Skeletal muscle cell (primary cell): ENCODE data around the gene MRPS21.
"Not testable (repeated sequence)": the region's sequence is repeated elsewhere in the genome, so short reads cannot be mapped to it uniquely, and the experiment has no call there.

Source experiments
- DNase-seq: peaks from one replicate; pipeline ENCODE4 v3.0.0-alpha.2; 2010; ENCODE audit warnings: low read depth
- H3K4me3 ChIP-seq: 2 replicates; pipeline ENCODE4 v1.5.1; 2011; ENCODE audit warnings: low read depth, mild to moderate bottlenecking, control low read depth, low read length, moderate library complexity

The MRPS21 gene

GRCh38 chr1:150280138-150280707, 13.4 kb upstream of the MRPS21 start:
- H3K4me3 ChIP-seq, result no peak overlapping the region
- no peak for DNase-seq

- peak; percentile 17 for DNase-seq
- H3K4me3 ChIP-seq, result peak overlapping the region; percentile 65
Observed at GRCh38 chr1:150281221-150281757, 12.4 kb upstream of the MRPS21 start.

GRCh38 chr1:150281758-150282557, 11.7 kb upstream of the MRPS21 start, which contains the start of gene CIART:
CIART (plus strand) TSS chr1:150282554; CDS start chr1:150283268, 714 bp downstream.
- peak within 1 kb of the TSS; percentile 65 for H3K4me3 ChIP-seq
- peak; percentile 97 for DNase-seq

GRCh38 chr1:150282558-150282958, 11.1 kb upstream of the MRPS21 start:
- DNase-seq, result no peak
- peak overlapping the region; percentile 65 for H3K4me3 ChIP-seq

- H3K4me3 ChIP-seq, result peak overlapping the region; percentile 65
- no peak for DNase-seq
Observed at GRCh38 chr1:150283260-150283659, 10.4 kb upstream of the MRPS21 start.

GRCh38 chr1:150288382-150288781, 5.3 kb upstream of the MRPS21 start:
- no peak for DNase-seq
- H3K4me3 ChIP-seq, result no peak overlapping the region

GRCh38 chr1:150288822-150289221, 4.8 kb upstream of the MRPS21 start:
- DNase-seq, result no peak
- no peak overlapping the region for H3K4me3 ChIP-seq

GRCh38 chr1:150295476-150295875, 1.8 kb downstream of the MRPS21 start:
- no peak overlapping the region for H3K4me3 ChIP-seq
- DNase-seq, result no peak

- no peak overlapping the region for H3K4me3 ChIP-seq
- DNase-seq, result no peak
Observed at GRCh38 chr1:150299716-150300115, 6.1 kb downstream of the MRPS21 start.

GRCh38 chr1:150302338-150302737, 8.7 kb downstream of the MRPS21 start:
- no peak overlapping the region for H3K4me3 ChIP-seq
- no peak for DNase-seq

- no peak for DNase-seq
Observed at GRCh38 chr1:150302902-150303301, 9.2 kb downstream of the MRPS21 start.

GRCh38 chr1:150308585-150308984, 14.9 kb downstream of the MRPS21 start:
- not testable (repeated sequence) for H3K4me3 ChIP-seq, DNase-seq

More at GRCh38 chr1:150302902-150303301, 9.2 kb downstream of the MRPS21 start:
- H3K4me3 ChIP-seq, result no peak overlapping the region

GRCh38 chr1:150309758-150310508, 16.3 kb downstream of the MRPS21 start:
- peak; percentile 16 for DNase-seq

GRCh38 chr1:150311762-150312161, 18.1 kb downstream of the MRPS21 start:
- no peak overlapping the region for H3K4me3 ChIP-seq
- no peak for DNase-seq

More at GRCh38 chr1:150309758-150310508, 16.3 kb downstream of the MRPS21 start:
- H3K4me3 ChIP-seq, result no peak overlapping the region

GRCh38 chr1:150314691-150315090, 21.0 kb downstream of the MRPS21 start:
- not testable (repeated sequence) for DNase-seq, H3K4me3 ChIP-seq

- peak overlapping the region; percentile 95 for H3K4me3 ChIP-seq
- DNase-seq, result no peak
Observed at GRCh38 chr1:150320667-150320978, 27.0 kb downstream of the MRPS21 start.

- no peak for DNase-seq
- H3K4me3 ChIP-seq, result peak overlapping the region; percentile 95
Observed at GRCh38 chr1:150321826-150322166, 28.1 kb downstream of the MRPS21 start.

GRCh38 chr1:150322310-150322709, 28.6 kb downstream of the MRPS21 start:
- peak overlapping the region; percentile 95 for H3K4me3 ChIP-seq
- DNase-seq, result no peak

GRCh38 chr1:150332651-150333290, 39.1 kb downstream of the MRPS21 start:
- DNase-seq, result no peak

GRCh38 chr1:150346316-150346715, 52.7 kb downstream of the MRPS21 start:
- no peak for DNase-seq
- H3K4me3 ChIP-seq, result no peak overlapping the region

More at GRCh38 chr1:150332651-150333290, 39.1 kb downstream of the MRPS21 start:
- H3K4me3 ChIP-seq, result no peak overlapping the region
